Activated effector memory CD4-positive, alpha-beta T cell treated with anti-CD3 and anti-CD28 coated beads, Interleukin-2, amount 50 U/mL, for 16 hours (primary cell): ENCODE measurements around the gene TPI1.
"Not testable (repeated sequence)": the region's sequence is repeated elsewhere in the genome, so short reads cannot be mapped to it uniquely, and the experiment has no call there.

Experiments
- DNase-seq: peaks from one replicate; pipeline ENCODE4 v3.0.0-alpha.2; 2020

The TPI1 gene

GRCh38 chr12:6894321-6894720 lies 27.0 kb downstream of the TPI1 start:
- no peak for DNase-seq

GRCh38 chr12:6896846-6897435 lies 29.6 kb downstream of the TPI1 start:
- no peak for DNase-seq

DNA sequence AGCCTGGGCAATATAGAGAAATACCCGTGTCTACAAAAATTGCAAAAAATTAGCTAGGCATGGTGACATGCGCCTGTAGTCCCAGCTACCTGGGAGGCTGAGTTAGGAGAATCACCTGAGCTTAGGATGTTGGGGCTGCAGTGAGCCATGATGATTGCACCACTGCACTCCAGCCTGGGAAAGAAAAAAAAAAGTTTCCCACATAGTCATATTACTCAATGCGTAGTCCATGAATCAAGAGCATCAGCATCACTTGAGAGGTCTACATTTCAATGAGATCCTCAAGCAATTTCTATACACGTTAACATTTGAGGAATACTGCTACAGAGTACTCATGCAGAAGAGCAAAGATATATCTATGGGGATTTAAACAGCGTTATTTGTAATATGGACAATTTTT lies 32.1 kb downstream of the TPI1 start:
- DNase-seq: no peak

DNA sequence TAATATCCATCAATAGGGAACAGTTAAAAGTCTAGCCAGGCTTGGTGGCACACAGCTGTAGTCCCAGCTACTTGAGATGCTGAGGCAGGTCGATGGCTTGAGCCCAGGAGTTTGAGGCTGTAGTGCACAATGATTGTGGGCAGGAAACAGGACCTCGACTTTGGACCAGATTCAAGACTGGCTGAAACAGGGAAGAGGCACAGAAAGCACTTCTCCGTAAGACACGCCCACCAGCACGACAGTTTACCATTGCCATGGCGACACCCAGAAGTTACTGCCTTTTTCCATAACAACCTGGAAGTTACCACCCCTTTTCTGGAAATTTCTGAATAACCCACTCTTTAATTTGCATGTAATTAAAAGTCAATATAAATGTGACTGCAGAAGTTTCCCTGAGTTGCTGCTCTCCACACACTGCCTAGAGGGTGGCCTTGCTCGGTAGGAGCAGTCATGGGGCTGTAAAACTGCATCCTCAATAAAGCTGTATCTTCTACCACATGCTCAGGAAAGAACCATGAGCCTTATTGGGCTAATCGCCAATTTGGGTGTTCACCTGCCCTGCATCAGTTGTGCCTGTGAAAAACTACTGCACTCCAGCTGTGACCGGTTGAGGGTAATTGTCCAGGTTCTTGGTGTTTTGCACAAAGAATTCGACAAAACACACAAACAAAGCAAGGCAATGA lies 32.6 kb downstream of the TPI1 start:
- no peak for DNase-seq

DNA sequence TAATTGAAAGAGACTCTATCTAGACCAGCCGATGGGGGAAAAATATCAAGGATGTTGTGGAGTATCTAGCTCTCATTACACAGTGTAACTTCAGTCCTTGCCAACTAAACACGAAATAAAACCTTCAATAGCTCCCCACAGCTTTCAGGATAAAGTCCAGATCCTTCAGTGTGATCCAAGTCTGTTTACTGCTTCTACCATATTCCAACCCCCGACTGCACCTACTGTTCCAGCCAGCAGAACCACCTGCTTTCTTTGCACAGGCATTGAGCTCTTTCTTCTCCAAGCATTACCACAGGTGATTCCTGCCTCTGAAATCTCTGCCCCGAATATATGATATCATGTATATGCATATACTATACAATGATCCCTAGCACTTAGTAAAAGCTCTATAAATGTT lies 35.1 kb downstream of the TPI1 start:
- DNase-seq: no peak

DNA sequence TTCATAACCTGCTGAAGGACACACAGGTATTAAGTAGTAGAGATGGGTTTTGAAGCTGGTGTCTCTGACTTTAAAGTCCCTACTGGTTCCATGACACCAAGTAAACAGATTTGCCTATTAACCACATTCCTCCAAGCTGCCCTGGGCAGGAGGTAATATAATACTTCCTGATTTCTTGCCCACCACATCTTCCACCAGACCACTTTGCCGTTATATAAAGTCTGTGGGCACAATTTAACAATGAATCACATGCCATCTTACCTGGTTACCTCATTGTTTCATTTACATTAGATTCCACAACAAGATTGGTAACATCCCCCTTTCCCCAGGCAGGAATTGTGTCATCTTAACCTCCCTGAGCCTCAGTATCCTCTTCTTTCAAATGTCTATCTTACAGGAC lies 36.4 kb downstream of the TPI1 start:
- no peak for DNase-seq

- peak; percentile 99 for DNase-seq
Measured at GRCh38 chr12:6904280-6905276, 37.2 kb downstream of the TPI1 start, which contains the start of gene LRRC23. LRRC23 (plus strand) TSS chr12:6904822; CDS start chr12:6905634, 812 bp downstream.

GRCh38 chr12:6905414-6906040 lies 38.2 kb downstream of the TPI1 start:
- DNase-seq: no peak

DNA sequence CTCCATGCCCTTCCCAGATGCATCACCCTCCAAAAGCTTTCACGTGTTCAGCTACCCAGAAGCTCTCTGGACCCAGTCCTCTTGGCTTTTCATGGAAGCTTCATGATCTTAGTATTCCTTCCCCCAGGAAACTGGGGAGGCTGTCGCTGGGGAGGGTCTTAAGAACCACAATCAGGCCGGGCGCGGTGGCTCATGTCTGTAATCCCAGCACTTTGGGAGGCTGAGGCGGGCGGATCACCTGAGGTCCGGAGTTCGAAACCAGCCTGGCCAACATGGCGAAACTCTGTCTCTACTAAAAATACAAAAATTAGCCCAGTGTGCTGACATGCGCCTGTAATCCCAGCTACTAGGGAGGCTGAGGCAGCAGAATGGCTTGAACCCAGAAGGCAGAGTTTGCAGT lies 40.8 kb downstream of the TPI1 start:
- DNase-seq: not testable (repeated sequence)

- no peak for DNase-seq
Measured at GRCh38 chr12:6909421-6910145, 42.3 kb downstream of the TPI1 start.

GRCh38 chr12:6912164-6912935 lies 45.0 kb downstream of the TPI1 start:
- DNase-seq: no peak

- peak; percentile 94 for DNase-seq
Measured at GRCh38 chr12:6914246-6914946, 47.1 kb downstream of the TPI1 start, which contains the start of gene ENO2. ENO2 (plus strand) TSS chr12:6914580; CDS start chr12:6915833, 1,253 bp downstream.

DNA sequence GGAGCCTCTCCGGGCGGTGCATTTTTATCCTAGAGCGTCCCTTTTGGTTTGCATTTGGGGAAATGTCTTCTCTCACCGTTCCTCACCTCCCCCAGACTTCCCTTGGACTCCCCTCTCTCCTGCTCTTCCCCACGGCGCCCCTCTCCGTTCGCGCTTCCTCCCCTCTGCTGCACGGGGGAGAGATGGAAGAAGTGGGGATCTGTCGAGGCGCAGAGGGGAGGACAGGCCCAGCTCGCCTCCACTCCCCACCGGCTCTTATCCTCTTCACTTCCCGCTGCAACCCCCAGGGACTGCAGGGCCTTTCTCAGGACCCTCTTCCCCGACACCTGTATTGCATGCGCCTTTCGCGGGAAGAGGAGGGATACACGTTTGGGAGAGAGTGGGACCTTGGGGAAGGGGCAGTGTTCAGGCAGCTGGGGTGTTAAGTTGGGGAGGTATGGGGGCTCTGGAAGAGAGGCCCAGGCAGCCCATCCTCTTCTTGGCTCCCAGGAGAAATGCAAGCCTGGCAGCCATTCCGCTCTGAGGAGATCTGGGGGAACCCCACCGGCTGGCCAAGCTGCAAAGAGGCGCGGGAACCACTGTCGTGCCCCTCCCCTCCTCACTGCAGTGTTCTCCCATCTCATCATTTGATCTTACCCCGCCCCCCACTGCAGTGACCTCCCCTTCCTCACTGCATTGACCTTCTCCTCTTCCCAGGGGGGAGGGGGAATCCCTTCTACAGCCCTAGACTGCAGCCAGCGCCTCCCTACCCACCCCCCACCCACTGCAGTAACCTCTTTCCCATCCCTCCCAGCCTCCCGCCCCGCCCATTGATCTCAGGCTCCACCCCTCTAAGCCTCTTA lies 47.8 kb downstream of the TPI1 start:
- no peak for DNase-seq

DNA sequence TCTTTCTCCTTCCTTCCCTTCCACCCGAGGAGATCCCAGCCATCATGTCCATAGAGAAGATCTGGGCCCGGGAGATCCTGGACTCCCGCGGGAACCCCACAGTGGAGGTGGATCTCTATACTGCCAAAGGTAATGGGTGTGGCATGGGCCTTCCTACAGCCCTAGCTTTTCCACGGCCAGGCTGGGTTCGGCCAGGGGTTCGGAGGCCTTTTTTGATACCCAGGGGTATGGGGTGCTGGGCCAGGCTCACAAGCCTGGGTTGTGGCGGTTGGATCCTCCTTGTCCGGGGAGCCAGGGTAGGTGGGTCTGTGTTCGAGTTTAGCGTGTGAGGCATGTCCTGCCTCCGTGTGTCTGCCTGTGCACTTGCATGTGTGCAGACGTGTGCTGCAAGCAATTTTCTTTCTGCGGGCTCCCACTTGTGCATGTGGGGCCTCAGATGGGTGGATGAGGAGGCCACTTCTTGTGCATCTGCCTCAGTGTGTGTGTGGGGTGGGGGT lies 48.5 kb downstream of the TPI1 start:
- DNase-seq: no peak

- DNase-seq: no peak
Measured at GRCh38 chr12:6916426-6917200, 49.3 kb downstream of the TPI1 start.

DNA sequence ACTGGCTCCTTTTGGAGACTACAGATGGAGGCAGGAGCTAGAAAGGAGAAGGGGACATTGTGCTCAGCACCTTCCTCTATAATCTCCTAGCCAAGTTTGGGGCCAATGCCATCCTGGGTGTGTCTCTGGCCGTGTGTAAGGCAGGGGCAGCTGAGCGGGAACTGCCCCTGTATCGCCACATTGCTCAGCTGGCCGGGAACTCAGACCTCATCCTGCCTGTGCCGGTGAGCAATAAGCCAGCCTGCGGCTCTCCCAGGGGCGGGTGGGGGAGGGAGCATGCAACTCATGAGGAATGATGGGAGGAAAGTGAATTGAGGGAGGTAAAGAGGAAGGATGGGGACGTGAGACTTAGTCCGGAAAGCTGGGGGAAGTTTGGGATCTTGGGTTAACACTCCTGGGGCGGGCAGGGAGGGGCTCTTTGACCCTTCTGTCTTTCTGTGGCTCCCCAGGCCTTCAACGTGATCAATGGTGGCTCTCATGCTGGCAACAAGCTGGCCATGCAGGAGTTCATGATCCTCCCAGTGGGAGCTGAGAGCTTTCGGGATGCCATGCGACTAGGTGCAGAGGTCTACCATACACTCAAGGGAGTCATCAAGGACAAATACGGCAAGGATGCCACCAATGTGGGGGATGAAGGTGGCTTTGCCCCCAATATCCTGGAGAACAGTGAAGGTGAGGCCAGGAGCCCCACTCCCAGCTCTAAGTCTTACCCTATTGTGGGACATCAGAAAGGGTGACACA lies 50.3 kb downstream of the TPI1 start:
- no peak for DNase-seq

- DNase-seq: no peak
Measured at GRCh38 chr12:6919588-6919987, 52.3 kb downstream of the TPI1 start.
